Smooth muscle cell (in vitro differentiated cells): ENCODE data around the gene VAV2. TPM values are rescaled to one million over a fixed set of nuclear protein-coding genes. Genes with fewer than 3 reads are reported as not detected.

Experiments
- DNase-seq: peaks from one replicate; lab custom pipeline; 2025; ENCODE audit not compliant: unreplicated experiment; lab: John Stamatoyannopoulos, UW
- H2AFZ ChIP-seq: fragments of 200-600 bp; sonication (generic); 2 replicates; pipeline ENCODE4 v1.6.0; 2016; ENCODE audit warnings: antibody characterized with exemption, low read depth, mild to moderate bottlenecking
- H3F3A ChIP-seq: fragments of 200-600 bp; sonication (generic); 2 replicates; pipeline ENCODE4 v1.6.0; 2017; ENCODE audit warnings: antibody characterized with exemption, low read depth
- H3K27ac ChIP-seq: fragments of 200-600 bp; sonication (generic); 2 replicates; pipeline ENCODE4 v1.5.1; 2016; ENCODE audit warnings: low read depth, mild to moderate bottlenecking
- H3K27me3 ChIP-seq: fragments of 200-600 bp; sonication (generic); 2 replicates; pipeline ENCODE4 v1.6.1; 2016; ENCODE audit warnings: low read depth, mild to moderate bottlenecking
- H3K36me3 ChIP-seq: fragments of 200-600 bp; sonication (generic); 2 replicates; pipeline ENCODE4 v1.5.1; 2016; ENCODE audit warnings: low read depth
- H3K4me1 ChIP-seq: fragments of 200-600 bp; sonication (generic); 2 replicates; pipeline ENCODE4 v1.5.1; 2016; ENCODE audit warnings: low read depth
- H3K4me2 ChIP-seq: fragments of 200-600 bp; sonication (generic); 2 replicates; pipeline ENCODE4 v1.6.0; 2016; ENCODE audit warnings: mild to moderate bottlenecking
- H3K4me3 ChIP-seq: fragments of 200-600 bp; sonication (generic); 2 replicates; pipeline ENCODE4 v1.5.1; 2016; ENCODE audit warnings: mild to moderate bottlenecking
- H3K79me2 ChIP-seq: fragments of 200-600 bp; sonication (generic); 2 replicates; pipeline ENCODE4 v1.6.0; 2016; ENCODE audit warnings: low read depth, mild to moderate bottlenecking
- H3K9ac ChIP-seq: fragments of 200-600 bp; sonication (generic); 2 replicates; pipeline ENCODE4 v1.6.0; 2016; ENCODE audit warnings: low read depth
- H3K9me3 ChIP-seq: fragments of 200-600 bp; sonication (generic); replicated peaks from 2 replicates; pipeline ENCODE4 v1.5.1; 2016; ENCODE audit warnings: low read depth
- H4K20me1 ChIP-seq: fragments of 200-600 bp; sonication (generic); 2 replicates; pipeline ENCODE4 v1.6.0; 2016; ENCODE audit warnings: low read depth
- WGBS: methylation state at CpG from one replicate; pipeline ENCODE4 v1.1.7; 2016; ENCODE audit warnings: low lambda C conversion rate; 5-methylcytosine and 5-hydroxymethylcytosine counted together
- polyA plus RNA-seq: library from polyadenylated mRNA; unstranded; fragments of >200 nt; fragmentation: Nextera tagmentation; extraction: Ambion mirVana; gene quantifications from 2 replicates; pipeline ENCODE4 v1.2.1, GENCODE V29; 2016
- total RNA-seq: library from RNA; depleted of rRNA; stranded (reverse); fragments of >200 nt; gene quantifications from 2 replicates; pipeline ENCODE4 v1.2.3, GENCODE V29; 2014
- TF ChIP-seq, protein P1 (sequence below): fragments of 200-600 bp; sonication (generic); IDR thresholded peaks from 2 replicates; pipeline ENCODE4 v1.5.1; 2017; ENCODE audit warnings: borderline replicate concordance, mild to moderate bottlenecking, antibody characterized with exemption; ENCODE audit not compliant: insufficient read depth, poor library complexity, severe bottlenecking

The VAV2 gene
- total and polyA plus RNA-seq, 2 experiments from 2014 or later, result 26.2 to 35.3 TPM

DNA sequence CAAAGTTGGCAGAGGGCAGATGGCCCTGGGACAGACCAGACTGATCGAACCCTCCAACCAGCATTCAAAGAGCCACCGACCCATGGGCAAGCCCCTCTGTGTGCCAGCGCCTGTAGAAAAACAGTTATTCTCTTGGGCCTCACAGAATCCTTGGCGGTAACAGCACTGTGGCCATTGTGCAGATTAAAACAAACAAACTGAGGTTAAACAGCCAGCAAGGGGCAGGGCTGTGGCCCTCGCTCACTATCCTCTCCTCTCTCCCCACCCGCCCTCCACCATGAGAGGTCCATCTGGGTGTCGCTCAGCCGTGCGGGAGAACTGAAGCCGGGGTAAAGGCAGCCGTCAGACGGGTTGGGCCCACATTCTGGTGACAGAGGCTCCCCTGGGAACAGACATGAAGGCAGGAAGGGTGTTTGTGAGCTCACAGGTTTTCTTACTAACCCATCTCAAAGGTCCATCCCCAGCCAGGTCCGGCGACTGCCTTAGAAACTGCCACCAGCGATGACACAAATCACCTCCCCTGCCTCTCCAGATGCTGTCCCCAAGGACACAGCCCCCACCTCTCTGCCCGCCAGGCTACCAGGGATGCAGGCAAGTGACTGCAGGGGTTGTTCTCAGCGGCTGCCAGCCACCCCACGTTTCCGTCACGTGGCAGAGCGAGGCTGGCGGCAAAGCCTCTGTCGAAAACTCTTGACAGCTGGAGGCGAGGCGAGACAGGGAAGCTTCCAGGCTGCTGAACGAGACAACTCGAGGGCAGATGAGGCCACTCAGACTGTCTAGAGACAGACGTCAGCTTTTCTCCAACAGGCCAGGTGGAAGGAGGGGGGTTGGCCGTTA, 178.2 kb downstream of the VAV2 start:
- H3K4me3 ChIP-seq, result no peak overlapping the region
- no peak overlapping the region for H3K27ac ChIP-seq
- 68% methylated on average over 29 of the region's 29 CpGs for WGBS
- H3K4me2 ChIP-seq, result no peak overlapping the region
- peaks cover 80% of the 10 kb centered on the region for H4K20me1 ChIP-seq
- H3K9me3 ChIP-seq, result no peaks in the 10 kb centered on the region
- peaks cover 7% of the 10 kb centered on the region for H3K79me2 ChIP-seq
- H3K9ac ChIP-seq, result no peak overlapping the region
- DNase-seq, result no peak
- TF ChIP-seq, protein P1, sequence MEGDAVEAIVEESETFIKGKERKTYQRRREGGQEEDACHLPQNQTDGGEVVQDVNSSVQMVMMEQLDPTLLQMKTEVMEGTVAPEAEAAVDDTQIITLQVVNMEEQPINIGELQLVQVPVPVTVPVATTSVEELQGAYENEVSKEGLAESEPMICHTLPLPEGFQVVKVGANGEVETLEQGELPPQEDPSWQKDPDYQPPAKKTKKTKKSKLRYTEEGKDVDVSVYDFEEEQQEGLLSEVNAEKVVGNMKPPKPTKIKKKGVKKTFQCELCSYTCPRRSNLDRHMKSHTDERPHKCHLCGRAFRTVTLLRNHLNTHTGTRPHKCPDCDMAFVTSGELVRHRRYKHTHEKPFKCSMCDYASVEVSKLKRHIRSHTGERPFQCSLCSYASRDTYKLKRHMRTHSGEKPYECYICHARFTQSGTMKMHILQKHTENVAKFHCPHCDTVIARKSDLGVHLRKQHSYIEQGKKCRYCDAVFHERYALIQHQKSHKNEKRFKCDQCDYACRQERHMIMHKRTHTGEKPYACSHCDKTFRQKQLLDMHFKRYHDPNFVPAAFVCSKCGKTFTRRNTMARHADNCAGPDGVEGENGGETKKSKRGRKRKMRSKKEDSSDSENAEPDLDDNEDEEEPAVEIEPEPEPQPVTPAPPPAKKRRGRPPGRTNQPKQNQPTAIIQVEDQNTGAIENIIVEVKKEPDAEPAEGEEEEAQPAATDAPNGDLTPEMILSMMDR, result no peak
- peaks cover 2% of the 10 kb centered on the region for H3F3A ChIP-seq
- H3K27me3 ChIP-seq, result no peaks in the 10 kb centered on the region
- H3K4me1 ChIP-seq, result no peaks in the 10 kb centered on the region
- no peak overlapping the region for H2AFZ ChIP-seq
- no peaks in the 10 kb centered on the region for H3K36me3 ChIP-seq

- DNase-seq, result no peak
- 94% methylated on average over 26 of the region's 26 CpGs for WGBS
- no peak overlapping the region for H2AFZ ChIP-seq
Measured at GRCh38 chr9:133812941-133813748, 179.0 kb downstream of the VAV2 start.

DNA sequence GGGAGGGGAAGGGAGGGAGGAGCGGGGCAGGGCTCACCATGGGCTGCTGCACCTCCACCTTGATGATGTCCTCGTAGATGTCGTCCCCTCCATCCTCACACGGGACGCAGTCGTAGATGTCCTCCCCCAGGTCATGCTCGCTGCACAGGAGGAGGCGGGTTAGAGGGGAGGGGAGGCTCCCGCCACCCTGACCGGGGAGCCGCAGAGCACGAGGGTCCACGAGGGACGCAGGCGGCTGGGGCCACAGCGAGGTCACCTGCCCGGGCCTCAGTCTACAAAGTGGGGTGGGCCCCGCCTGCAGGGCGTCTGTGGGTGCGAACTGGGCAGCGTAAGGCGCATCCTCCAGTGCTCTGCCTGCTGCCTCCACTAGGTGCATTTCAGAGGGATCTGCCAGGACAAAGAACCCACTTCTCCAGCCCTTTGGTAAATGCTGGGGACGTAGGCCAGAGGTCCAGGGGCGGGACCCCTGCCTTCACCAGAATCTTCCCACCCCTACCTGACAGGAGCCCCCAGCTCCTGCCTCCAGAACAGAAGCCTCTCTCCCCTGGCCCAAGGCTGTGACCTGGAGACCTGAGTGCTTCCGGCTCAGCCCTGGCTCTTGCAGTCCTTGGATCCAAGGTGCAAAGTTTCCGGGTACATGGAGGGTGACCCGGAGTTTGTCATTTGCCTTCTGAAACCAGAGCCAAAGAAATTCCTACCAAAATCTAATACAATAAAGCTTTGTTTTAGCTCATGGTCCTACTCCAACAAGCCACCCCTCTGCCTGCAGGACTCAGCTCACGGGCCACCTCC, 179.9 kb downstream of the VAV2 start:
- Histone ChIP-seq H3K9ac (no peak overlapping the region), H3K27ac (no peak overlapping the region), H2AFZ (no peak overlapping the region), H3K4me1 (no peaks in the 10 kb centered on the region), H4K20me1 (peaks cover 97% of the 10 kb centered on the region), H3K9me3 (no peaks in the 10 kb centered on the region), H3K4me3 (no peak overlapping the region), H3K4me2 (no peak overlapping the region), H3K27me3 (no peaks in the 10 kb centered on the region), H3K36me3 (no peaks in the 10 kb centered on the region), H3F3A (peaks cover 2% of the 10 kb centered on the region), H3K79me2 (peaks cover 4% of the 10 kb centered on the region)
- DNase-seq, result no peak
- WGBS, result 94% methylated on average over 28 of the region's 28 CpGs
- TF ChIP-seq, protein P1, result no peak

More at GRCh38 chr9:133812941-133813748, 179.0 kb downstream of the VAV2 start:
- Histone ChIP-seq H3K36me3 (no peaks in the 10 kb centered on the region), H3K27ac (no peak overlapping the region), H3K4me1 (no peaks in the 10 kb centered on the region), H3K9me3 (no peaks in the 10 kb centered on the region), H3K4me3 (no peak overlapping the region), H3K27me3 (no peaks in the 10 kb centered on the region), H3K9ac (no peak overlapping the region), H3K4me2 (no peak overlapping the region), H3K79me2 (peaks cover 7% of the 10 kb centered on the region), H3F3A (peaks cover 2% of the 10 kb centered on the region), H4K20me1 (peaks cover 89% of the 10 kb centered on the region)
- TF ChIP-seq, protein P1, result no peak
